ENCODE results near the gene SEH1L.

GRCh38 chr18:13025233-13025632 lies 77.4 kb downstream of the SEH1L start:
- TF ChIP-seq CTCF (conservative IDR thresholded peaks at IDR 0.05 in 1 of 2, IDR thresholded peaks at IDR 0.05 in 1 of 2; ENCODE audit: extremely low read depth in 1 of 2, insufficient read depth in 1 of 2, low read depth in 1 of 2, low read length in 2 of 2) (no peak), EZH2 (IDR thresholded peaks at IDR 0.05; ENCODE audit: borderline replicate concordance, low read length) (no peak)

Data from mammary epithelial cell (primary cell).